HG03135 (cell line): ENCODE measurements around the gene IFI6.

Source experiments
- ATAC-seq: cut with Tn5 transposase; IDR thresholded peaks from one replicate; pipeline ENCODE4 v1.9.1; 2021; ENCODE audit warnings: mild to moderate bottlenecking, moderate library complexity; ENCODE audit not compliant: unreplicated experiment

Gene IFI6

DNA sequence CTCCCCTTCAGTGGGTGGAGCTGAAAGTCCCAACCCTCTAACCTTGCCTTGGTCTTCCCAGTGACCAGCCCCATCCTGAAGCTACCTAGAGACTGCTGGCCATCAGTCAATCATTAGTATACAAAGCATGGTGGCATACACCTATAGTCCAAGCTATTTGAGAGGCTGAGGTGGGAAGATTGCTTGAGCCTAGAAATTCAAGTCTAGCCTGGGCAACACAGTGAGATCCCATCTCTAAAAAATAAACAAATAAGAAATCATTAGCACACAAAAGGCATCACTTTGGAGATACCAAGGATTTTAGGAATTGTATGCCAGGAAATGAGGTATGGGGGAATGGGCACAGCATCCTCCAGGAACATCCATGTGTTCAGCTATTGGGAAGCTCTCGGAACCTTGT lies 4.4 kb upstream of the IFI6 start:
- no peak for ATAC-seq

GRCh38 chr1:27672750-27673112 lies 739 bp upstream of the IFI6 start:
- no peak for ATAC-seq

GRCh38 chr1:27669876-27670275 lies 2.1 kb downstream of the IFI6 start:
- ATAC-seq: no peak

DNA sequence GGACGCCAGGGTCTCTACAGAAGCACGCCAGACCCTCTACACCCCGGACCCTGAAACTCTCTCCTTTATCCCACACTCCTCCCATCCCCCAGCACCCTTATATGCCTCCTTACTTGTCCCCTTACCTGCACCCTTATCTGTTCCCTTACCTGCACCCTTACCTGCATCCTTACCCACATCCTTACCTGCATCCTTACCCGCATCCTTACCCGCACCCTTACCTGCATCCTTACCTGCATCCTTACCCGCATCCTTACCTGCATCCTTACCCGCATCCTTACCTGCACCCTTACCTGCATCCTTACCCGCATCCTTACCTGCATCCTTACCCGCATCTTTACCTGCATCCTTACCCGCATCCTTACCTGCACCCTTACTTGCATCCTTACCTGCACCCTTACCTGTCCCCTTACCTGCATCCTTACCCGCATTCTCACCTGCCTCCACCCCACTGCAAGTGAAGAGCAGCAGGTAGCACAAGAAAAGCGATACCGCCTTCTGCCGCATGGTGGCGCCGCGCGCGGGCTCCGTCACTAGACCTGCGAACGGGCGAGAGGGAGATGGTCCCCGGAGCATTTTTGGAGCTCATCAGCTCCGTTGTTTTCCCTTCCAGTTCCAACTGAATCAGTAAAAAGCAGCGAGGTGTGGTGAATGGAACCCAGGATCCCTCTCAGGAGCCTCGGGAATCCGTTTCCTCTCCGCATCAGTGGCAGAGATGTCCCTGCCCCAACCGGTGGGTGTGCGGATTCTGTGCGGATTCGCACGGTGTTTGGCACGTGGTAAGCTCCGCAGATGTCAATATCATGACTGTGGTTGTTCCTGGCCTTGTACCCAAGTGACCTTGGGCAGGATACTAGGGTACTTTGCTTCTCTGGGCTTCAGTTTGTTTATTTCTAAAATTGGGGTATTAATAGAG lies 2.9 kb downstream of the IFI6 start:
- no peak for ATAC-seq

DNA sequence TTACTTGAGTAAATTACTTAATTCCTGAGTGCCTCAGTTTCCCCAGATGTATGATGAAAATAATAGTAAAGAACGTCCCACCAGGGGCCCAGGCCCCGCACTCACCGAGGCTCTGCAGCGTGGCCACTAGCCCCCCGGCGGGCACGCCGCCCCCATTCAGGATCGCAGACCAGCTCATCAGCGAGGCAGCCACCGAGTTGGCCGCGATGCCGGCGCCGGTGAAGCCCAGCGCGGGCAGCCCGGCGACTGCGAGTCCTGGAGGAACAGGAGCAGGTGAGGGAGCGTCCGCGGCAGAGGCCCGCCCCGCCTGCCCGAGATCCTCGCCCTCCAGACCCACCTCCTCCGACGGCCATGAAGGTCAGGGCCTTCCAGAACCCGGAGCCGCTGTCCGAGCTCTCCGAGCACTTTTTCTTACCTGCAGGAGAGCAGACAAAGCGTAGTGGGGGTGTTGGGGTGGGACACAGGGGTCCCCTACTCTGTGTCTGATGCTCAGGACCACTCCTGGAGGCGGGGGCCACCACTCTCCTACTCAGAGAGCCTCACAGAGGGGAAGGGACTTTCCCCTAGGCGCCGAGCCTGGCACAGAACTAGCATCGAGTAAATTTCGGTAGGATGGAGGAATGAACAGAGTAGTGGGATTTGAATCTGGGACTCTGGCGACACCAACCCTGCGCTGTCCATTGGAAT lies 3.7 kb downstream of the IFI6 start:
- ATAC-seq: no peak

DNA sequence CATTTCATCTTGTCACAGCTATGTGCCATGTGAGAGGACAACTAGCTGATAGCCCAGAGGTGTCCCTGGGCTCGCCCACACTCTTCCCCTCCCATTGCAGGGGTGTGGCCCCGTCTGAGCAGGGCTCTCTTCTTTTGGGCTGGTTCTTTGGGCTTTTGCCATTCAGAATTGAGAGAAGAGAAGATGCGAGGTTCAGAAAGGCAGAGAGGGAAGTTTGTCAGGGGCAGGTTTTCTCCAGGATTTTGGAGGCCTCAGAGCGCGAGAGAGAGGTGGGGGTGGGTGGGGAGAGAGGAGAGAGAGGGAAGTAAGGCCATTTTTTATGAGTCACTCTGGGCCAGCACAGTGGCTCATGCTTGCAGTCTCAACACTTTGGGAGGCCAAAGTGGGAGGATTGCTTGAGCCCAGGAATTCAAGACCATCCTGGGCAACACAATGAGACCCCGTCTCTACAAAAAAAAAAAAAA lies 5.2 kb downstream of the IFI6 start:
- ATAC-seq: no peak

DNA sequence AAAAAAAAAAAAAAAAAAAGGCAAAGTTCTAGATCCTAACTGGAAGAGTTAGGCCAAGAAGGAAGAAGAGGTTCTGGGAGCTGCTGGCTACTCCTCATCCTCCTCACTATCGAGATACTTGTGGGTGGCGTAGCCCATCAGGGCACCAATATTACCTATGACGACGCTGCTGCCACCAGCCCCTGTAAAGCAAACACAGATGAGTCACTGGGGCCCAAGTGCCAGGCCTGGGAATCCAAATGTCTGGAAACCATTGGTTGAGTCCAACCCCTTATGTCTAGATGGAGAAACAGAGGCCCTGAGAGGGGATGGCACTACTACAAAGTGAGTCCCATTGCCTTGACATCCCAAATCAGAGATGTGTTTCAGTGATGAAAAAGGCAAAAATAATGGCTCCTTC lies 5.7 kb downstream of the IFI6 start:
- ATAC-seq: no peak

- no peak for ATAC-seq
These were observed 6.9 kb downstream of the IFI6 start for GRCh38 chr1:27665016-27665651.

GRCh38 chr1:27664291-27664690 lies 7.7 kb downstream of the IFI6 start:
- ATAC-seq: no peak

DNA sequence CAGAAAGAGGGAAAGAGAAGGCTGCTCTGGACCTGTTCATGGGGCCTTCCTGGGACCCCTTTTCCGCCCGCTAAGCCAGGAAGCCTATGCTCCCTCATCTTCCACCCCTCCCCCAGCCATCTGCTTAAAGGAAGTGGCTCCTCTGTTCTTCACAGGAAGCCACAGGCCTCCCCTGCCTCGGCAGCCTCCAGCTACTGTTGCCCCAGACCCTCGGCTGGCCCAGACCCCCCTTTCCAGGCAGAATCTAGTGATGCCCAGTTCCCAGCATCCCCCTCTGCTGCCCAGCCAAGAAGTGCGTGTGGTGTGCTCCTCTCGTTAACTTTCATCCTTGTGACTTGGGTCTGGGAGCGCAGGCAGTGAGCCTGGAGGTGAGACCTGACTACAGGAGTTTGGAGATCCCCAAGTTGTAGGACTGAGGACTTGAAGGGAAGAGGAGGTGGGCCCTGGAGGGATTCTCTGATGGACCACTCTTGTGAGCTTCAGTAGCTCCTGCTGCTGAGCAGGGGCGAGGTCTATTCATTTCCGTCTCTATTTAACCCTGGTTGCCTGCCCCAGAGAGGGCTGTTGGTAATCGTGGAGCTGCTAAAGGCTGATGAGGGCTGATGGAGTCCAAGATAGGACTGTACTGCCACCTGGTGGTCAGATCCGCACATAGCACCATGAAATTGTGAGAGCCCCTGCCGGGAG lies 9.1 kb downstream of the IFI6 start:
- peak; percentile 42 for ATAC-seq

GRCh38 chr1:27662261-27662660 lies 9.7 kb downstream of the IFI6 start:
- no peak for ATAC-seq

DNA sequence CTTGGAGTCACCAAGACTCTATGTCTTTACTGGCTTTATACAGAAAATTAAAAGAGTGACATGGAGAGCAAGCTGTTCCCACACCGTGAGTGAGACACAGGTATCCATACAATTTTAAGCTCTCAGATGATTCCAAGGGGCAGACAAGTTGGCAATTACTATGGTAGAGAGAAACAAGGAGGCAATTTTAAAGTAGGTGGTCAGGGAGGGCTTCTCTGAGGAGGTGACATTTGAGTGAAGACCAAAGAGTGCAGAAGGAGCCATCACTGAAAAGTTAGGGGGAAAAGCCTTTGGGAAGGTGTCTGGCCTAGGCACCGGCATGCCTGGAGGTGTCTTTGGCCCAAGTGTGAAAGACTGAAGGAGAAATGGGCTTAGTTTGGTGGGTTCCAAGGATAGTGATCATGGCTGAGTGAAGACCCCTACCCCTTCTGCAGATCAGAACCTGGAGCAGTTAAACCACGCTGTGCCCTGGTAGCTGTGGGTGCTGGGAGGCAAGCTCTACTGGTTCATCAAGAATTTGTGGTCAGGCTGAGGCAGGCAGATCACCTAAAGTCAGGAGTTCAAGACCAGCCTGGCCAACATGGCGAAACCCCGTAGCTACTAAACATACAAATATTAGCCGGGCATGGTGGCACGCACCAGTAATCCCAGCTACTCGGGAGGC lies 10.4 kb downstream of the IFI6 start:
- no peak for ATAC-seq

DNA sequence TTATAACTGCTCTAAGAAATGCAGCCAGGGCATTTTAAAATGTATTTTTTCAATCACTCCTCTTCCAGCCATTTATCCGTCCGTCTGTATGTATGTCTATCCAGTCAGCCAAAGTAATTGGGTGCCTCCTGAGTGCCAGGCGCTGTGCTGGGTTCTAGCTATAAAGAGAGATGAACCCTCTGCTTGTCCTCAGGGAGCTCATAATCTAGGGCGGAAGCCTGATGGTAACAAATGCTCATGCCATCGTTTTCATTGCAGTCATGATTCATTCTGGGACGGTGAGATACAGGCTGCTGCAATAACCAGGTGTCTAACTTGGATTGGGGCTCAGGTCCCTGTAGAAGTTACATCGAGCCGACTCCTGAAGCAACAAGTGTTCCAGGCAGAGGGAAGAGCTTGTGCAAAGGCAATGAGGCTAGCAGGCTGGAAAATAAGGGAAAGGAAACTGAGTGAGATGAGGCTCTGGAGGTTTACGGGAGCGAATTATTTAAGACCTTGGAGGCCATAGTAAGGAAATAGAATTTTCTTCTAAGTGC lies 11.6 kb downstream of the IFI6 start:
- no peak for ATAC-seq

GRCh38 chr1:27659497-27660299 lies 12.3 kb downstream of the IFI6 start:
- peak; percentile 56 for ATAC-seq

GRCh38 chr1:27658951-27659496 lies 13.0 kb downstream of the IFI6 start:
- ATAC-seq: peak; percentile 20

GRCh38 chr1:27656157-27656893 lies 15.7 kb downstream of the IFI6 start:
- ATAC-seq: no peak

- ATAC-seq: no peak
These were observed 16.6 kb downstream of the IFI6 start for GRCh38 chr1:27655151-27655937.
